Astrocyte (in vitro differentiated cells and primary cell): Measurements from ENCODE around the gene AGXT2.

ENCODE experiments used
- EZH2 ChIP-seq: IDR thresholded peaks from 2 replicates; pipeline ENCODE4 v1.6.1; 2012; ENCODE audit warnings: mild to moderate bottlenecking, low read length, inconsistent platforms; ENCODE audit not compliant: insufficient read depth
- TF ChIP-seq, protein P1 (sequence below): IDR thresholded peaks from 2 replicates; pipeline ENCODE4 v1.5.1; 2011; ENCODE audit warnings: low read depth, mild to moderate bottlenecking, inconsistent platforms, low read length, moderate library complexity; ENCODE audit not compliant: insufficient read depth

DNA sequence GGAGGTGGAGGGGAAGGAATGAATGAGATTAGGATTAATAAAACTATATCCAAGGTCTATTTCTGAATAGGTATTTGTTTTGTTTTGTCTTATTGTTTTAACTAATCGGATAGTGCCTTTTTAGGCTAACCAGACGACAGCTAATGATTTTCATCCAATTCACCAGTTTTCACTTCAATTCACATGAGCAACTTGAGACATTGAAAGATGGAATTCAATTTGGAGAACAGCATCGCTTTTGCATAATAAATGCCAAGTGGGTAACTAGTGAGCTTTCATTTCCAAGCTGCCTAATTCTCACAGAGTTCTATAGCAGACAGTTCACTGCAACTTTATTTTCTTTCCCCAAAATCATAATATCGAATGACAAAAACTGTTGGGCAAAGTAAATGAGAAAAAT lies 5.0 kb downstream of the AGXT2 start:
- TF ChIP-seq, protein P1, sequence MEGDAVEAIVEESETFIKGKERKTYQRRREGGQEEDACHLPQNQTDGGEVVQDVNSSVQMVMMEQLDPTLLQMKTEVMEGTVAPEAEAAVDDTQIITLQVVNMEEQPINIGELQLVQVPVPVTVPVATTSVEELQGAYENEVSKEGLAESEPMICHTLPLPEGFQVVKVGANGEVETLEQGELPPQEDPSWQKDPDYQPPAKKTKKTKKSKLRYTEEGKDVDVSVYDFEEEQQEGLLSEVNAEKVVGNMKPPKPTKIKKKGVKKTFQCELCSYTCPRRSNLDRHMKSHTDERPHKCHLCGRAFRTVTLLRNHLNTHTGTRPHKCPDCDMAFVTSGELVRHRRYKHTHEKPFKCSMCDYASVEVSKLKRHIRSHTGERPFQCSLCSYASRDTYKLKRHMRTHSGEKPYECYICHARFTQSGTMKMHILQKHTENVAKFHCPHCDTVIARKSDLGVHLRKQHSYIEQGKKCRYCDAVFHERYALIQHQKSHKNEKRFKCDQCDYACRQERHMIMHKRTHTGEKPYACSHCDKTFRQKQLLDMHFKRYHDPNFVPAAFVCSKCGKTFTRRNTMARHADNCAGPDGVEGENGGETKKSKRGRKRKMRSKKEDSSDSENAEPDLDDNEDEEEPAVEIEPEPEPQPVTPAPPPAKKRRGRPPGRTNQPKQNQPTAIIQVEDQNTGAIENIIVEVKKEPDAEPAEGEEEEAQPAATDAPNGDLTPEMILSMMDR = no peak
- TF ChIP-seq EZH2 = no peak
